Measurements from ENCODE around the gene EFHC2. TPM values are rescaled to one million over a fixed set of nuclear protein-coding genes. Genes with fewer than 3 reads are reported as not detected.
"Not testable (repeated sequence)": the region's sequence is repeated elsewhere in the genome, so short reads cannot be mapped to it uniquely, and the experiment has no call there.

EFHC2 gene
- total RNA-seq, 1 experiment from 2014 or later = 4.3 TPM

DNA sequence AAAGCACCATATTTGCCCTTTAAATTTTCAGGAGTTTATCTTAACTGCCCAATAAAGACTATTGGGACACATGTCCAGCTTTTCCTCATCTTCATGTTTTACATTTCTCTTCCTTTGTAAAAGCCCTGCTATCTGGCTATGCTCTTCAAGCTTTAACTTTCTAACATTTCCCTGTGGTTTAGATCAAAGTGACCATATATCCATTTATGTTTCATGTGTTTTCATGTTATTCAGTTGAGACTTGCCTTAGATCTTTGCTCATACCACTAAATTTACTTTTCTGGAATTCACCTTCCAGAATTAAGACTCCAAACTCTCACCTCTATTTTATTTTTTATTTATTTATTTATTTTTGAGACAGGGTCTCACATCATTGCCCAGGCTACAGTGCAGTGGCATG lies 78.5 kb downstream of the EFHC2 start:
- Histone ChIP-seq H3K36me3 (ENCODE audit: low read depth) (no peaks in the 10 kb centered on the region), H3K9me2 (ENCODE audit: insufficient read depth) (no peaks in the 10 kb centered on the region), H3K27ac (no peak overlapping the region), H3K79me2 (ENCODE audit: low read depth) (no peaks in the 10 kb centered on the region), H4K20me1 (ENCODE audit: insufficient read depth) (no peaks in the 10 kb centered on the region), H3K4me3 (no peak overlapping the region), H2AFZ (no peak overlapping the region), H3K27me3 (ENCODE audit: insufficient read depth, low read depth) (no peaks in the 10 kb centered on the region), H3F3A (ENCODE audit: insufficient read depth, low read depth) (no peaks in the 10 kb centered on the region), H3K4me2 (no peak overlapping the region), H3K4me1 (replicated peaks; ENCODE audit: insufficient read depth) (no peaks in the 10 kb centered on the region), H3K9me3 (ENCODE audit: insufficient read depth, low read depth) (no peaks in the 10 kb centered on the region)
- CTCF ChIA-PET = no interaction called here
- POLR2A ChIA-PET (ENCODE audit: unreplicated experiment) = no interaction called here
- no peak for DNase-seq
- TF ChIP-seq EZH2 (IDR thresholded peaks at IDR 0.05; ENCODE audit: low read depth) = no peak
- TF ChIP-seq, protein P1, sequence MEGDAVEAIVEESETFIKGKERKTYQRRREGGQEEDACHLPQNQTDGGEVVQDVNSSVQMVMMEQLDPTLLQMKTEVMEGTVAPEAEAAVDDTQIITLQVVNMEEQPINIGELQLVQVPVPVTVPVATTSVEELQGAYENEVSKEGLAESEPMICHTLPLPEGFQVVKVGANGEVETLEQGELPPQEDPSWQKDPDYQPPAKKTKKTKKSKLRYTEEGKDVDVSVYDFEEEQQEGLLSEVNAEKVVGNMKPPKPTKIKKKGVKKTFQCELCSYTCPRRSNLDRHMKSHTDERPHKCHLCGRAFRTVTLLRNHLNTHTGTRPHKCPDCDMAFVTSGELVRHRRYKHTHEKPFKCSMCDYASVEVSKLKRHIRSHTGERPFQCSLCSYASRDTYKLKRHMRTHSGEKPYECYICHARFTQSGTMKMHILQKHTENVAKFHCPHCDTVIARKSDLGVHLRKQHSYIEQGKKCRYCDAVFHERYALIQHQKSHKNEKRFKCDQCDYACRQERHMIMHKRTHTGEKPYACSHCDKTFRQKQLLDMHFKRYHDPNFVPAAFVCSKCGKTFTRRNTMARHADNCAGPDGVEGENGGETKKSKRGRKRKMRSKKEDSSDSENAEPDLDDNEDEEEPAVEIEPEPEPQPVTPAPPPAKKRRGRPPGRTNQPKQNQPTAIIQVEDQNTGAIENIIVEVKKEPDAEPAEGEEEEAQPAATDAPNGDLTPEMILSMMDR (conservative IDR thresholded peaks at IDR 0.05) = no peak
- intact Hi-C loops (cut with micrococcal nuclease; ENCODE audit: unreplicated experiment) = no loop called here
- BruUV-seq (replicated peaks) = no TSS peak

DNA sequence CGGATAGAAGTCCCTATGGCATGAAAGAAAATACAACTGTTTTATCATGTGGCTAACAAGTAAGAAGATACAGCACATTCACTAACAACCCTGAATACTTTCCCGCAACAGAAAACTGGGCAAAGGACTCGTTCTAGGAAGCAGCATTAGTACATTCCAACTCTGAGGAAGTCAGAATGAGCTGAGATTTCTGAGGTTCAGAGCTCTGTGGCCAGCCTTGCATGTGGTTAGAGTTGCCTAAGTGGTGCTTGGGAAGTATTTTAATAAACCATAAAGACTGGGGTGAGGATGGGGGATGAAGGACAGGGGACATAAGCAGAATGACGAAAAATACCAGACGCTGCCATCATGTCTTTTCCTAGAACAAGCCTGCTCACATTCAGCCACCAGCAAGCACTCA lies 82.2 kb downstream of the EFHC2 start:
- BruUV-seq (replicated peaks) = no TSS peak
- intact Hi-C loops (cut with micrococcal nuclease; ENCODE audit: unreplicated experiment) = no loop called here

DNA sequence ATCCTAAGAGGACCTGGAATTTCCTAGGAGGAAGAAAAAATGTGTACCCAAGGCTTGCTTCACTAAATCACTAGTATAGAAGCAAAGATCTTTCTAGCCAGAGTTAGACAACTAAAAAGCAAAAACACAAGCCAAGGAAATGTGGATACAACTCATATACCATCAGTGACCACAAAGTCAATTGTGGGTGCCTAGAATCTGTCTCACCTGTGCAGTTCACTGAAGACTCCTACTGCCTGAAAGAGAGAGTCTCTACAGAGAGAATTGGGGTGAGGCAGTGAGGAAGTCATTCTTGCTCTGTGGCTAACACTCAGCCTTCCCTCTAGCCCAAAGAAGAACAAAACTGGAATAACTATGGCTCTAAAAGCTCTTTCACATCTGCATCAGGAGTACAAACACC lies 82.9 kb downstream of the EFHC2 start:
- no peaks in the 10 kb centered on the region for H3K9me3 ChIP-seq (ENCODE audit: insufficient read depth, low read depth)
- BruUV-seq (replicated peaks) = no TSS peak
- no peaks in the 10 kb centered on the region for H3K4me1 ChIP-seq (replicated peaks; ENCODE audit: insufficient read depth)
- no peak for DNase-seq
- H2AFZ ChIP-seq = no peak overlapping the region
- no peaks in the 10 kb centered on the region for H3K79me2 ChIP-seq (ENCODE audit: low read depth)
- H3K27me3 ChIP-seq (ENCODE audit: insufficient read depth, low read depth) = no peaks in the 10 kb centered on the region
- CTCF ChIA-PET = interaction anchor here (0.6 kb wide), 1 partner anchor 701 kb away, joined by 7 read pairs; no protein-coding TSS in a partner anchor
- H3K36me3 ChIP-seq (ENCODE audit: low read depth) = no peaks in the 10 kb centered on the region
- intact Hi-C loops (cut with micrococcal nuclease; ENCODE audit: unreplicated experiment) = no loop called here
- no peaks in the 10 kb centered on the region for H3K9me2 ChIP-seq (ENCODE audit: insufficient read depth)
- no peak overlapping the region for H3K27ac ChIP-seq
- TF ChIP-seq EZH2 (IDR thresholded peaks at IDR 0.05; ENCODE audit: low read depth) = no peak
- TF ChIP-seq, protein P1 (conservative IDR thresholded peaks at IDR 0.05) = no peak
- POLR2A ChIA-PET (ENCODE audit: unreplicated experiment) = no interaction called here
- no peaks in the 10 kb centered on the region for H4K20me1 ChIP-seq (ENCODE audit: insufficient read depth)
- no peak overlapping the region for H3K4me2 ChIP-seq
- no peak overlapping the region for H3K4me3 ChIP-seq
- no peaks in the 10 kb centered on the region for H3F3A ChIP-seq (ENCODE audit: insufficient read depth, low read depth)

More for the DNA sequence above, 82.2 kb downstream of the EFHC2 start:
- Histone ChIP-seq H4K20me1 (ENCODE audit: insufficient read depth) (no peaks in the 10 kb centered on the region), H3K4me2 (no peak overlapping the region), H3K4me1 (replicated peaks; ENCODE audit: insufficient read depth) (no peaks in the 10 kb centered on the region), H3K79me2 (ENCODE audit: low read depth) (no peaks in the 10 kb centered on the region), H3K9me2 (ENCODE audit: insufficient read depth) (no peaks in the 10 kb centered on the region), H2AFZ (no peak overlapping the region), H3F3A (ENCODE audit: insufficient read depth, low read depth) (no peaks in the 10 kb centered on the region), H3K27ac (no peak overlapping the region), H3K36me3 (ENCODE audit: low read depth) (no peaks in the 10 kb centered on the region), H3K9me3 (ENCODE audit: insufficient read depth, low read depth) (no peaks in the 10 kb centered on the region), H3K27me3 (ENCODE audit: insufficient read depth, low read depth) (no peaks in the 10 kb centered on the region), H3K4me3 (no peak overlapping the region)
- ChIA-PET CTCF (interaction anchor here (0.6 kb wide), 1 partner anchor 702 kb away, joined by 7 read pairs; no protein-coding TSS in a partner anchor), POLR2A (ENCODE audit: unreplicated experiment) (no interaction called here)
- no peak for DNase-seq
- TF ChIP-seq, protein P1 (conservative IDR thresholded peaks at IDR 0.05) = no peak
- no peak for TF ChIP-seq EZH2 (IDR thresholded peaks at IDR 0.05; ENCODE audit: low read depth)

DNA sequence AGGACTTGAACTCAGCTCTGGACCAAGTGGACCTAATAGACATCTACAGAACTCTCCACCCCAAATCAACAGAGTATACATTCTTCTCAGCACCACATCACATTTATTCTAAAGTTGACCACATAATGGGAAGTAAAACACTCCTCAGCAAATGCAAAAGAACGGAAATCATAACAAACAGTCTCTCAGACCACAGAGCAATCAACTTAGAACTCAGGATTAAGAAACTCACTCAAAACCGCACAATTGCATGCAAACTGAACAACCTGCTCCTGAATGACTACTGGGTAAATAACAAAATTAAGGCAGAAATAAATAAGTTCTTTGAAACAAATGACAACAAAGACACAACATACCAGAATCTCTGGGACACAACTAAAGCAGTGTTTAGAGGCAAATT lies 87.7 kb downstream of the EFHC2 start:
- H3K4me1 ChIP-seq (replicated peaks; ENCODE audit: insufficient read depth); H3F3A ChIP-seq (ENCODE audit: insufficient read depth, low read depth); H2AFZ ChIP-seq; H3K27ac ChIP-seq; H3K4me3 ChIP-seq; CTCF ChIA-PET; H3K36me3 ChIP-seq (ENCODE audit: low read depth); H4K20me1 ChIP-seq (ENCODE audit: insufficient read depth); H3K27me3 ChIP-seq (ENCODE audit: insufficient read depth, low read depth); H3K79me2 ChIP-seq (ENCODE audit: low read depth); BruUV-seq (replicated peaks); H3K9me2 ChIP-seq (ENCODE audit: insufficient read depth); H3K9me3 ChIP-seq (ENCODE audit: insufficient read depth, low read depth); intact Hi-C loops (cut with micrococcal nuclease; ENCODE audit: unreplicated experiment); DNase-seq; H3K4me2 ChIP-seq; POLR2A ChIA-PET (ENCODE audit: unreplicated experiment): not testable (repeated sequence)
